AG10803 (cell line): ENCODE results near the gene MINDY1.
A peak's percentile ranks its signal among the peaks of the same experiment; 100 is the strongest.

Source experiments
- DNase-seq: peaks from one replicate; pipeline ENCODE4 v3.0.0; 2010; ENCODE audit warnings: low read depth
- H3K4me3 ChIP-seq: 2 replicates; pipeline ENCODE4 v1.5.1; 2011; ENCODE audit warnings: mild to moderate bottlenecking, low read length, control low read depth
- CTCF ChIP-seq: conservative IDR thresholded peaks from 2 replicates; pipeline ENCODE4 v1.5.1; 2011; ENCODE audit warnings: mild to moderate bottlenecking, low read length, control low read depth, inconsistent platforms

MINDY1 gene

GRCh38 chr1:151036356-151036755 lies 29.7 kb upstream of the MINDY1 start, which contains the start of gene BNIPL:
TSS of gene BNIPL (plus strand) at chr1:151036586. CDS start at chr1:151036726, 140 bp downstream.
- no peak for DNase-seq
- no peak for TF ChIP-seq CTCF
- no peak within 1 kb of the TSS for H3K4me3 ChIP-seq

DNA sequence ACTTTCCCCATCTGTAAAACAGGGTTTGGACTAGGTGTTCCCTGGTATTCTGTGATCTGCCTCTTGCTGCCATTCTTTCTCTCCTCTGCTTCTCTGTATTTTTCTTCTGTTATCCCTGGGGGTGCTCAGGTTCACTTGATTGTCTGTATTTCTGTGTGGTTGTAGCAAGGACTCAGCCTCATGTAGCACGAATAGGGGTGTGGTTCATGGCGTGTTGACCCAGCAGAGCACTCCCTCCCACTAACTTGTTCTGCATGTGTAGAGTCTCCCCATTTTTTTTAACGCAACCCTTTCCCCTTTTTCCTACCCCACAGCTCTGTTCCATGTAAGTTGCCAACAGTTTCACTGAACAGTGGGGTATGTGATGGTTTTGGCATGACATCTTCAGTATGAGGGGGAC lies 28.5 kb upstream of the MINDY1 start:
- no peak overlapping the region for H3K4me3 ChIP-seq
- no peak for DNase-seq
- no peak for TF ChIP-seq CTCF

DNA sequence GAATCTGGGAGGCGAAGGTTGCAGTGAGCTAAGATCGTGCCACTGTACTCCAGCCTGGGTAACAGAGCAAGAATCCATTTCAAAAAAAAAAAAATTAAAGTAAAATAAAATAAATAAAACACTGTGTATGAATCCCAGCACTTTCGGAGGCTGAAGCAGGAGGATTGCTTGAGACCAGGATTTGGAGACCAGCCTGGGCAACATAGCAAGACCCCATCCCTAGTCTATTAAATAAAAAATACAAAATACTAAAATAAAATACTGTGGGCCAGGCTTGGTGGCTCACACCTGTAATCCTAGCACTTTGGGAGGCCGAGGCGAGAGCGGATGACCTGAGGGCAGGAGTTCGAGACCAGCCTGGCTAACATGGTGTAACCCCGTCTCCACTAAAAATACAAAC lies 25.5 kb upstream of the MINDY1 start:
- DNase-seq = no peak
- H3K4me3 ChIP-seq = no peak overlapping the region
- no peak for TF ChIP-seq CTCF

- no peak overlapping the region for H3K4me3 ChIP-seq
- DNase-seq = no peak
- no peak for TF ChIP-seq CTCF
Observed at GRCh38 chr1:151026460-151026859, 19.8 kb upstream of the MINDY1 start.

DNA sequence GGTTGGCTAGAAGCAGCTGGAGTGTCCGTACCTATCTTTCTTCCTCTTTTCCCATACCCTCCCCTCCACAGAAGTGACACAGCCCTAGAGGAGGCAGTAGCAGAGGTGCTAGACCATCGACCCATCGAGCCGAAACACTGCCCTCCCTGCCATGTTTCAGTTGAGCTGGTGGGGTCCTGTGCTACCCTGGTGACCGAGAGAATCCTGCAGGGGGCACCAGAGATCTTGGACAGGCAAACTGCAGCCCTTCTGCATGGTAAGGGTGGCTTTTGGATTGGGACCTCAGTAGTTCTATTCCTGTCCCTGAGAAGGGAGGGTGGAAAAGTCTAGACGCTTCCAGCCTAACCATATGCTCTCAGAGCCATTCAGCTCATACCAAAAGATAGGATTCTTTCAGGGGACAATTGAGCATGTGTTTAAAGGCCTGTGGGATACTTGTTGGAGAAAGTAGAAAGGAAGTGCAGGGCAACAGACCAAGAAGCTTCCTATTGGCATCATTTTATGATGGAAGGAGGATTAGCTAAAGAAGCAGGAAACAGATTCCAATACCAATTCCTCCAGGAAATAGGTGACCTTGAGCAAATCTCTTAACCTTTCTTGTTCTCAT lies 17.9 kb upstream of the MINDY1 start:
- DNase-seq = peak; percentile 73
- no peak overlapping the region for H3K4me3 ChIP-seq
- peak; percentile 81 for TF ChIP-seq CTCF

DNA sequence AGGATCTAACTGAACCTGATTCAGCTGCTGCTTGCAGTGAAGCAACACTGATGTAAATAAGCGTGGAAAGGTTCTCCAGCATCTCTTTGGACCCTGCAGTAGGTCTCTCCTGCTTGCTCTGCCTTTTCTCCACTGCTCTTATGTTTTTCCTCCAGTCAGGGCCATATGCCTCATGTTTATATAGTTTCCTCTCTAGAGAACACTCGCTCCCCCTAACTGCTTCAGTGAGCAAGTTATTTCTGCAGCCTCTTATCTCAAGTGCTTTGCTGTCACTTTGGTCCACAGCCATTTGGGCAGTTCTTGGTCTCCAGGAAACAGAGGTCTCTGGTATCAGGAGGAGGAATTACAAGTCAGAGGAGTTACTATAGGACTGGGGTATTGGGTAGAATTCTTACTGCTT lies 6.8 kb upstream of the MINDY1 start:
- no peak for DNase-seq
- no peak overlapping the region for H3K4me3 ChIP-seq
- TF ChIP-seq CTCF = no peak

- no peak for TF ChIP-seq CTCF
- no peak overlapping the region for H3K4me3 ChIP-seq
- no peak for DNase-seq
Observed at GRCh38 chr1:151012684-151013471, 6.2 kb upstream of the MINDY1 start.
